ENCODE results near the gene CNTLN.
"Not testable (repeated sequence)": the region's sequence is repeated elsewhere in the genome, so short reads cannot be mapped to it uniquely, and the experiment has no call there.

Gene CNTLN

GRCh38 chr9:17422994-17423680, 288.3 kb downstream of the CNTLN start:
- DNase-seq: no peak

GRCh38 chr9:17423681-17424011, 288.8 kb downstream of the CNTLN start:
- DNase-seq: no peak

GRCh38 chr9:17425384-17425783, 290.5 kb downstream of the CNTLN start:
- no peak for DNase-seq

GRCh38 chr9:17433526-17433925, 298.7 kb downstream of the CNTLN start:
- DNase-seq: no peak

- no peak for DNase-seq
Observed at GRCh38 chr9:17436854-17437253, 302.0 kb downstream of the CNTLN start.

- no peak for DNase-seq
Observed at GRCh38 chr9:17437813-17438212, 303.0 kb downstream of the CNTLN start.

- not testable (repeated sequence) for DNase-seq
Observed at GRCh38 chr9:17445126-17445525, 310.3 kb downstream of the CNTLN start.

- no peak for DNase-seq
Observed at GRCh38 chr9:17453751-17454150, 318.9 kb downstream of the CNTLN start.

GRCh38 chr9:17462869-17463464, 328.1 kb downstream of the CNTLN start:
- no peak for DNase-seq

- DNase-seq: no peak
Observed at GRCh38 chr9:17470036-17470813, 335.4 kb downstream of the CNTLN start.

- DNase-seq: no peak
Observed at GRCh38 chr9:17472126-17472525, 337.3 kb downstream of the CNTLN start.

GRCh38 chr9:17476401-17476800, 341.6 kb downstream of the CNTLN start:
- no peak for DNase-seq

- no peak for DNase-seq
Observed at GRCh38 chr9:17477816-17478215, 343.0 kb downstream of the CNTLN start.

- DNase-seq: no peak
Observed at GRCh38 chr9:17480966-17481365, 346.1 kb downstream of the CNTLN start.

GRCh38 chr9:17481565-17481964, 346.7 kb downstream of the CNTLN start:
- no peak for DNase-seq

GRCh38 chr9:17484906-17485305, 350.1 kb downstream of the CNTLN start:
- DNase-seq: no peak

GRCh38 chr9:17486396-17486795, 351.6 kb downstream of the CNTLN start:
- DNase-seq: no peak

GRCh38 chr9:17487467-17487866, 352.6 kb downstream of the CNTLN start:
- DNase-seq: no peak

GRCh38 chr9:17488662-17489061, 353.8 kb downstream of the CNTLN start:
- no peak for DNase-seq

- no peak for DNase-seq
Observed at GRCh38 chr9:17490110-17490509, 355.3 kb downstream of the CNTLN start.

GRCh38 chr9:17491780-17492179, 356.9 kb downstream of the CNTLN start:
- no peak for DNase-seq

GRCh38 chr9:17503196-17503595, 368.4 kb downstream of the CNTLN start:
- DNase-seq: no peak

- DNase-seq: no peak
Observed at GRCh38 chr9:17509151-17509550, 374.3 kb downstream of the CNTLN start.

- no peak for DNase-seq
Observed at GRCh38 chr9:17509701-17510100, 374.9 kb downstream of the CNTLN start.

Data from NCI-H510A (cell line).